ENCODE measurements around the gene C22orf39. TPM values are rescaled to one million over a fixed set of nuclear protein-coding genes. Genes with fewer than 3 reads are reported as not detected.
"Not testable (repeated sequence)": the region's sequence is repeated elsewhere in the genome, so short reads cannot be mapped to it uniquely, and the experiment has no call there.

C22orf39 gene
- total RNA-seq, 1 donor from 2014 or later: 76.2 TPM

DNA sequence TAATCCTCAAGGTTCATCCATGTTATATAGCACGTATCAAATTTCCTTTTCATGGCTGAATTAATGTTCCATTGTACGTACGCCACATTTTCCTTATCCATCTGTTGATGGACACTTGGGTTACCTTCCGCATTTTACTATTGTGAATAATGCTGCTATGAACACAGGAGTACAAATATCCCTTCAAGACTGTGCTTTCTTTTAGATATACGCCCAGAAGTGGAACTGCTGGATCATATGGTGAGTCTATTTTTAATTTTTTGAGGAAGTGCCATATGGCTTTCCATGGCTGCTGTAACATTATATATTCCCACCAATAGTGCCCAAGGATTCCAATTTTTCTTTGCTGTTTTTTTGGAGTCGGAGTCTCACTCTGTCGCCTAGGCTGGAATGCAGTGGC is 9.2 kb downstream of the C22orf39 start:
- H3K4me1 ChIP-seq: peaks cover 53% of the 10 kb centered on the region
- TF ChIP-seq, protein P1, sequence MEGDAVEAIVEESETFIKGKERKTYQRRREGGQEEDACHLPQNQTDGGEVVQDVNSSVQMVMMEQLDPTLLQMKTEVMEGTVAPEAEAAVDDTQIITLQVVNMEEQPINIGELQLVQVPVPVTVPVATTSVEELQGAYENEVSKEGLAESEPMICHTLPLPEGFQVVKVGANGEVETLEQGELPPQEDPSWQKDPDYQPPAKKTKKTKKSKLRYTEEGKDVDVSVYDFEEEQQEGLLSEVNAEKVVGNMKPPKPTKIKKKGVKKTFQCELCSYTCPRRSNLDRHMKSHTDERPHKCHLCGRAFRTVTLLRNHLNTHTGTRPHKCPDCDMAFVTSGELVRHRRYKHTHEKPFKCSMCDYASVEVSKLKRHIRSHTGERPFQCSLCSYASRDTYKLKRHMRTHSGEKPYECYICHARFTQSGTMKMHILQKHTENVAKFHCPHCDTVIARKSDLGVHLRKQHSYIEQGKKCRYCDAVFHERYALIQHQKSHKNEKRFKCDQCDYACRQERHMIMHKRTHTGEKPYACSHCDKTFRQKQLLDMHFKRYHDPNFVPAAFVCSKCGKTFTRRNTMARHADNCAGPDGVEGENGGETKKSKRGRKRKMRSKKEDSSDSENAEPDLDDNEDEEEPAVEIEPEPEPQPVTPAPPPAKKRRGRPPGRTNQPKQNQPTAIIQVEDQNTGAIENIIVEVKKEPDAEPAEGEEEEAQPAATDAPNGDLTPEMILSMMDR (IDR thresholded peaks at IDR 0.05; ENCODE audit: borderline replicate concordance): no peak
- peaks cover 27% of the 10 kb centered on the region for H3K36me3 ChIP-seq
- H3K9me3 ChIP-seq (replicated peaks): no peaks in the 10 kb centered on the region
- H3K27me3 ChIP-seq (ENCODE audit: low read depth): no peaks in the 10 kb centered on the region
- H3K4me3 ChIP-seq: no peak overlapping the region
- no peak overlapping the region for H3K27ac ChIP-seq (replicated peaks)
- no peak for DNase-seq
- intact Hi-C loops (cut with micrococcal nuclease): no loop called here

DNA sequence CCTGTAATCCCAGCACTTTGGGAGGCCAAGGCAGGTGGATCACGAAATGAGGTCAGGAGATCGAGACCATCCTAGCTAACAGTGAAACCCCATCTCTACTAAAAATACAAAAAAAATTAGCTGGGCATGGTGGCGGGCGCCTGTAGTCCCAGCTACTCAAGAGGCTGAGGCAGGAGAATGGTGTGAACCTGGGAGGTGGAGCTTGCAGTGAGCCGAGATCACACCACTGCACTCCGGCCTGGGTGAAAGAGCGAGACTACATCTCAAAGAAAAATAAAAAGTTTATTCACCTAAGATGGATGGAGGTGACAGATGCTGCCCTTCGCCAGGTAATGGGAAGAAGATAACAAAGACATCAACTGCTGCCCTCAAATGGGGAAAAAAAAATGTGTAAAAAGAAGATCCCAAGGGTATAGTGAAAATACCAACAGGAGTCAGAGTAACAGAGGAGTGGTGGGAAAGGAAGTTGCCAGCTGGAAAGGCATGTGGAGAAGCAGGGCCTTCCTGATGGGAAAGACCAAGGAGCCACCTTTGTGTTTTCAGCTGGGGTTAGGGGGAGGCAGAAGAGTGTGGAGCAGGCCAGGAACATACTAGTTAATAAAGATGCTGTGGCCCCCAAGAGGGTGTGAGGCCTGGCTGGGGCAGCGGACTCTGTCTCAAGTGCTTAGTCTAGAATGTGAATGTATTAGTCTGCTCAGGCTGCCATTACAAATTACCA is 10.9 kb downstream of the C22orf39 start:
- Histone ChIP-seq H3K36me3 (peaks cover 27% of the 10 kb centered on the region), H3K4me1 (peaks cover 52% of the 10 kb centered on the region)
- H3K9me3 ChIP-seq (replicated peaks); DNase-seq; H3K27ac ChIP-seq (replicated peaks); intact Hi-C loops (cut with micrococcal nuclease); H3K27me3 ChIP-seq (ENCODE audit: low read depth); H3K4me3 ChIP-seq: not testable (repeated sequence)

DNA sequence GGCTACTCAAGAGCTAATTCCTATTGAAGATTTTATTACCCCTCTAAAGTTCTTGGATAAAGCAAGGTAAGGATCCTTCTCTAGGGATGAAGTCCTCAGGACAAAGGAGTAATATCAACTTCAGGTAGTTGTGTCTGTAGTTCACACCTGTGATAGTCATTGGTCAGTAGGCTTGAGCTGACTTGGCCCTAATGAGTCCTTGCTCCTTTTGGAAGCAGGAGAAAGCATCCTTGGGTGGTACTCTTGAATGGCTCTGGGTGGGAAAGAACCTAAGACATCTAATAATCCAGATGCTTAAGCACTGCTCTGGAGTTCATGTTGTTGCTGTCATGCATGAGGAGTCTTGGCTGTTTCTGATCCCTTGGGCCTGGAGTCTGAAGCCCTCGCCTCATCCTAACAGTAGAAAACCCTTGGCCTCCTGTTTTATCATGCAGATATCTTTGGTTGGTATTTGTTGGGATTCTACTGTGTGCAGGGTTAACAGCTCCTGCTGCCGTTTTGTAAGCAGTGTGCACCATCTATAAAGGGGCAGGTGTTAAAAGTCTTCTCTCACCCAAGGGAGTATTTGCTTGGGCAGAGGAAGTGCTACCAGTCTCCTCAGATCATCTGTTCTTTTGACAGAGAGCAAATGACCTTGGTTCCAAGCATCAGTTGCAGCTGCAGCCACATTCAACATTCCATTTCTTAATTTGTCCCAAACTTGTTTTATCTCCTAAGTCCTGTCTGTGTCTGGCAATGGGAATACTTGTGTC is 12.5 kb downstream of the C22orf39 start:
- no peak for DNase-seq
- Histone ChIP-seq H3K27me3 (ENCODE audit: low read depth) (no peaks in the 10 kb centered on the region), H3K4me1 (peaks cover 55% of the 10 kb centered on the region), H3K27ac (replicated peaks) (no peak overlapping the region), H3K4me3 (no peak overlapping the region), H3K9me3 (replicated peaks) (no peaks in the 10 kb centered on the region), H3K36me3 (peaks cover 27% of the 10 kb centered on the region)
- intact Hi-C loops (cut with micrococcal nuclease): no loop called here
- TF ChIP-seq, protein P1 (IDR thresholded peaks at IDR 0.05; ENCODE audit: borderline replicate concordance): no peak

DNA sequence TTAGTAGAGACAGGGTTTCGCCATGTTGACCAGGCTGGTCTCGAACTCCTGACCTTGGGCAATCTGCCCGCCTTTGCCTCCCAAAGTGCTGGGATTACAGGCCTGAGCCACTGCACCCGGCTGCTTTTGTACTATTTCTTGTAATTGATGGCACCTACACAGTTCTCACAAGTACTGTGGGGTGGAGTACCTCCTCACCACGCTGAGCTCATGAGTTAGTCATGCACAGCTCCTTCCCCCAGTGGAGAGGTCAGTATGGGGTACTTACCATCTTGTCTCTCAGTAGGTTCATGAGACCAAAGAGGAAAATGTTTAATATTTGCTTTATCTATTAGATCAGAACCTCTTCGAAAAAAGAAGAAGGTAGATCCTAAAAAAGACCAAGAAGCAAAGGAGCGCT is 13.1 kb downstream of the C22orf39 start:
- Histone ChIP-seq H3K36me3 (peaks cover 27% of the 10 kb centered on the region), H3K4me1 (peaks cover 55% of the 10 kb centered on the region), H3K9me3 (replicated peaks) (no peaks in the 10 kb centered on the region), H3K27me3 (ENCODE audit: low read depth) (no peaks in the 10 kb centered on the region), H3K27ac (replicated peaks) (no peak overlapping the region), H3K4me3 (no peak overlapping the region)
- intact Hi-C loops (cut with micrococcal nuclease): no loop called here
- TF ChIP-seq, protein P1 (IDR thresholded peaks at IDR 0.05; ENCODE audit: borderline replicate concordance): no peak
- DNase-seq: no peak

DNA sequence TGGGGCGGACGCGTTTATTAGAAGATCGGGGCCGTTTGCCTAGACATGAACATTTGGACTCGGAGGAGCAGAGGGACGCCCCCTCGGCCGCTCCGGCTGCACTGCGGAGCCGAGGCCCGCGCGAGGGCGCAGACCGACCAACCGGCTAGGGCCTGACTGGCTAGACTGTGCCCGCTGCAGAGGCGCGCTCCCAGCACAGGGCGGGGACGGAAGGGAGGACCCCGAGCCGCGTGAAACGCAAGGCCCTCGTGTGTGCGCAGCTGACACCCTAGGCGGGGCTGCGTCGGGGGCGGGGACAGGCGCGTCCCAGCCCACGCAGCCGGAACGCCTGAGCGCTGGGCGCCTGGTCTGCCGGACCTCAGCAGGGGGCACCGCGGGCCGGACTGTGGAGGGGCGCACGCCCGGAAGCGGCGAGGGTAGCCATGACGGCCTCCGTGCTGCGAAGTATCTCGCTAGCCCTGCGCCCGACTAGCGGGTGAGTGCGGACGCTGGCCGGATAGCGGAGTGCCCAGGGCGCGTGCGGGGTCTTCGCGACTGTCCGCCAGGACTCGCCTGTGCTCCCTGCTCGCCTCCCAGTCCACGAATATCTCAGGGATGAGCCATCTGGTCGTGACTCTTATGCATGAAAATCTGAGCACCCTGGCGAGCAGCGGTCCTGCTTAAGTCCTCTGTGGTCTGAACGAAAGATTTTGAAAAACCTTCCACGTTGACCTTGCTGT is 15.2 kb downstream of the C22orf39 start, which contains the start of gene MRPL40:
MRPL40 (plus strand) TSS at position 413 of the 719 bp plus-strand sequence; CDS start at position 423, 10 bp downstream.
- H3K4me1 ChIP-seq: peaks cover 60% of the 10 kb centered on the region
- intact Hi-C loops (cut with micrococcal nuclease): no loop called here

More for the DNA sequence above, 15.2 kb downstream of the C22orf39 start, which contains the start of gene MRPL40:
- Histone ChIP-seq H3K27me3 (ENCODE audit: low read depth) (no peaks in the 10 kb centered on the region), H3K36me3 (peaks cover 26% of the 10 kb centered on the region), H3K4me3 (peak within 1 kb of the TSS; percentile 93), H3K9me3 (replicated peaks) (no peaks in the 10 kb centered on the region), H3K27ac (replicated peaks) (peak within 1 kb of the TSS; percentile 100)
- TF ChIP-seq, protein P1 (IDR thresholded peaks at IDR 0.05; ENCODE audit: borderline replicate concordance): peak; percentile 14
- DNase-seq: peak; percentile 95

Measured in left ventricle myocardium inferior (tissue), 1 donor.